HL-60/S4 (cell line): ENCODE results near the gene GALC.

Experiments used
- in situ Hi-C: fragments of 300-500 bp; cut with MboI; formaldehyde crosslinking; loops from 2 replicates; pipeline ENCODE4 v1.14.3; 2022; ENCODE audit warnings: low sequenced_read_pairs

GALC gene

DNA sequence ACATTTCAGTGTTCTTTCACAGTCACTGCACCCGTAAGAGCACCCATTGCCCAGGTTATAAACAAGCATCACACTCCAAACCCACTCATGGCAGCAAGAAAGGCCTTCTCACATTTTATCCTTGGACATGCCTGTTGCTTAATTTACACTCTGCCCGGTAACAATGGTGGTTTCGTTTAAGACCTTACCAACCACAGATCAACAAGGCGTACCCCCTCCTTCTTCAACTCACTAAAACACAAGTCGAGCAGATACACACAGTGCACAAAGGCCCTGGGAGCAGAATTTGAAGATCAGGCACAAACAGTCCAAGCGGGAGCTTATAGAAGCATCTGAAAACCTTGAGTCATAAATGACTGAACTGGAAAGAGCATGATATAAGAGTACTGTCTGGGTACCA lies 98.1 kb downstream of the GALC start:
- in situ Hi-C loops: no loop called here

- in situ Hi-C loops: no loop called here
Measured at GRCh38 chr14:87892763-87893162, 100.2 kb downstream of the GALC start.

DNA sequence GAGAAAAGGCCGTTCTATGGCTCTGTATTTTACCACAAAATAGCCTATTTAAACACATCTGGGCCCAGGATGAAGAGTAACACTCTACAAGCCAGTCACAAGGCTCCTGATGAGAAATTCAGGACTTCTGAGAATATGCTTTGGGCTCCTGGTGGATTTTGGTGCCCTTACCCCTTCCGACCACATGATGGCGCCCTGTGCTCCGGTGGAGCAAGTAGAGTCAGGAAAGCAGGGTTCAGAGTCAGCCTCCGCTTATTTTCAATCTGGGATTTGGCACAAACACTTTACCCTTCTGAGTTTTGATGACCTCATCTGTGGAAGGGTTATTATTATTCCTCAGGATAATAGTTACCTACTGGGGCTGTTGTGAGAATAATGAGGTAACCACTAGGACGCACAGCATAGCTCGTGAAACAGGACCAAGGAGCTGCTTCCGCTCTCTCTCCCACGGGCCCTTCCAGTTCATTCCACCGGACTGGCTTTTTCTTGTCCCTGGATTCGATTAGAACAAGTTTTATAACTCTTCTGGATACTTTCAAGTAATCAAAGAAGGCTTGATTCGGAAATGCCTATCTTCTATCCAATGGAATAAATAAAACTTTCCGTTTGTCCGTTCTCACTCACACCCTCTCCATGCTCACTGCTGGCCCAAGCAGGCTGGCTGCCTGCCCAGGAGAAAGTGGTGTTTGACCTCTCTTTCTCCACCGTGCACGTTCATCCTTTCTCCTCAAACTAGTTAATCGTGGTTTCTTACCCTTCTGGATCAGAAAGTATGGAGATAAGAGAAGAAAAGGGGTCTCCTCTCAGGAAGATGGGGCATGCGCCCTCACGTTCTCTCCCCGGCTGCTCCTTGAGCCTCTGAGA lies 104.6 kb downstream of the GALC start:
- in situ Hi-C loops: no loop called here

GRCh38 chr14:87883750-87884149 lies 109.2 kb downstream of the GALC start:
- in situ Hi-C loops: no loop called here
